Tibial artery (tissue), 4 donors: Measurements from ENCODE around the gene ZNF592.

ENCODE experiments used
- DNase-seq, 2 donors: peaks; one replicate each; pipeline ENCODE4 v3.0.0-alpha.2; 2019
- H3K27ac ChIP-seq, 2 donors: fragments of 200-600 bp; sonication (generic) in 1 of 2; 1 replicate in 1 of 2; 2 replicates in 1 of 2; pipeline ENCODE4 v1.5.1; 2018 to 2019; ENCODE audit warnings: mild to moderate bottlenecking in 1 of 2
- H3K27me3 ChIP-seq, 2 donors: fragments of 200-600 bp; sonication (generic) in 1 of 2; one replicate each; pipeline versions ENCODE4 v1.5.1 to v1.6.0; 2016 to 2019
- H3K36me3 ChIP-seq, 3 donors: fragments of 200-600 bp; sonication (generic) in 2 of 3; one replicate each; pipeline ENCODE4 v1.5.1; 2016 to 2019; ENCODE audit warnings: mild to moderate bottlenecking in 2 of 3
- H3K4me1 ChIP-seq, 4 donors: fragments of 200-600 bp; sonication (generic) in 2 of 4; 1 replicate in 3 of 4; 2 replicates in 1 of 4; pipeline ENCODE4 v1.5.1; 2016 to 2019
- H3K4me3 ChIP-seq, 2 donors: fragments of 200-600 bp; sonication (generic) in 1 of 2; 1 replicate in 1 of 2; 2 replicates in 1 of 2; pipeline ENCODE4 v1.5.1; 2018 to 2019; ENCODE audit warnings: mild to moderate bottlenecking in 2 of 2
- H3K9me3 ChIP-seq, 3 donors: fragments of 200-600 bp; sonication (generic) in 1 of 3; one replicate each; pipeline ENCODE4 v1.5.1; 2016 to 2019
- CTCF ChIP-seq, 2 experiments: fragments of 200-600 bp in 1 of 2; fragments of 450-650 bp in 1 of 2; IDR thresholded peaks; one replicate each; pipeline ENCODE4 v1.5.1; 2017 to 2019; ENCODE audit warnings: antibody characterized with exemption in 2 of 2, mild to moderate bottlenecking in 1 of 2, moderate library complexity in 1 of 2
- intact Hi-C: fragments of 100-400 bp; cut with DNase I; formaldehyde crosslinking; loops from one replicate; pipeline ENCODE4 v1.15.0; 2023; ENCODE audit warnings: low total_unique reads

The ZNF592 gene

DNA sequence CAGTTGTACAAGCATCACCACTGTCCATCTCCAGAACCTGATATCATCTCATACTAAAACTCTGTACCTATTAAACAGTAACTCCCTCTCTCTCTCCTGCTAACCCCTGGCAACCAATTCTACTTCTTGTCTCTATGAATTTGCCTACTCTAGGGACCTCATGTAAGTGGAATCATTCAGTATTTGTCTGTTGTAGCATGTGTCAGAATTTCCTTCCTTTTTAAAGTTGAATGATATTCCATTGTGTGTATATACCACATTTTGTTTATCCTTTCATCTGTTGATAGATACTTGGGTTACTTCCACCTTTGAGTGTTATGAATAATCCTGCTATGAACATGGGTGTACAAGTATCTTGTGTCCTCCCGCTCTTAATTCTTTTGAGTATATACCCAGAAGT is 16.6 kb downstream of the ZNF592 start:
- intact Hi-C loops, result no loop called here
- no peaks in the 10 kb centered on the region for H3K9me3 ChIP-seq
- no peak overlapping the region for H3K4me3 ChIP-seq
- H3K36me3 ChIP-seq, result peaks cover 12 to 46% (median 37%) of the 10 kb centered on the region in 3 donors
- peaks cover 0 to 43% (median 27%) of the 10 kb centered on the region in 4 donors for H3K4me1 ChIP-seq
- no peak for DNase-seq
- H3K27me3 ChIP-seq, result no peaks in the 10 kb centered on the region
- no peak overlapping the region for H3K27ac ChIP-seq
- no peak for TF ChIP-seq CTCF (IDR thresholded peaks at IDR 0.05)

GRCh38 chr15:84765675-84766074 is 17.3 kb downstream of the ZNF592 start:
- Histone ChIP-seq H3K36me3 (peaks cover 12 to 47% (median 37%) of the 10 kb centered on the region in 3 donors), H3K9me3 (no peaks in the 10 kb centered on the region), H3K4me3 (no peak overlapping the region), H3K4me1 (peaks cover 0 to 39% (median 24%) of the 10 kb centered on the region in 4 donors), H3K27ac (no peak overlapping the region), H3K27me3 (no peaks in the 10 kb centered on the region)
- intact Hi-C loops, result no loop called here
- TF ChIP-seq CTCF (IDR thresholded peaks at IDR 0.05), result no peak
- DNase-seq, result no peak

- TF ChIP-seq CTCF (IDR thresholded peaks at IDR 0.05), result no peak
- Histone ChIP-seq H3K4me3 (no peak overlapping the region), H3K4me1 (peaks cover 0 to 30% (median 20%) of the 10 kb centered on the region in 4 donors), H3K27ac (no peak overlapping the region), H3K36me3 (peaks cover 12 to 51% (median 37%) of the 10 kb centered on the region in 3 donors), H3K27me3 (no peaks in the 10 kb centered on the region), H3K9me3 (no peaks in the 10 kb centered on the region)
- intact Hi-C loops, result no loop called here
- DNase-seq, result no peak
Measured at GRCh38 chr15:84766461-84767035, 18.2 kb downstream of the ZNF592 start.

GRCh38 chr15:84772031-84772430 is 23.6 kb downstream of the ZNF592 start:
- TF ChIP-seq CTCF (IDR thresholded peaks at IDR 0.05), result no peak
- no peak overlapping the region for H3K27ac ChIP-seq
- H3K27me3 ChIP-seq, result no peaks in the 10 kb centered on the region
- H3K9me3 ChIP-seq, result no peaks in the 10 kb centered on the region
- intact Hi-C loops, result no loop called here
- no peak for DNase-seq
- H3K4me1 ChIP-seq, result peaks cover 0 to 22% (median 11%) of the 10 kb centered on the region in 4 donors
- H3K36me3 ChIP-seq, result peaks cover 6 to 37% (median 22%) of the 10 kb centered on the region in 3 donors
- H3K4me3 ChIP-seq, result no peak overlapping the region

DNA sequence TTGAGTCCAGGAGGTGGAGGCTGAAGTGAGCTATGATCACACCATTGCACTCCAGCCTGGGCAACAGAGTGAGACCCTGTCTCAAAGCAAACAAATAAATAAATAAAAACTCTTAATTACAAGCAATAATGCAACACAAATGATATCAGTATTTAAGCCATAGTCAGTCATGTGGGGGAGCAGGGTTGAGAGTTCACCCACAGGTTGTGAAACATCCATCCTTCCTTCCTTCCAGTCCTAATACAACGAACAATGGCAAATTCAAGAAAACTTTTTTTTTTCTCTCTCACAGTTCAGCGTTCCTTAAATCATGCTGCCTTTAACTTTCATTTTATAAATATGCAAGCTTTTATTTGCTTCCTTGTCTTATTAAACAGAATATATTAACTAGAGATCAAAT is 24.1 kb downstream of the ZNF592 start:
- Histone ChIP-seq H3K27me3 (no peaks in the 10 kb centered on the region), H3K36me3 (peaks cover 6 to 32% (median 17%) of the 10 kb centered on the region in 3 donors), H3K4me3 (no peak overlapping the region), H3K9me3 (no peaks in the 10 kb centered on the region), H3K4me1 (peaks cover 0 to 27% (median 13%) of the 10 kb centered on the region in 4 donors), H3K27ac (no peak overlapping the region)
- DNase-seq, result no peak
- TF ChIP-seq CTCF (IDR thresholded peaks at IDR 0.05), result no peak
- intact Hi-C loops, result no loop called here
